Lower leg skin (tissue), 3 donors: ENCODE measurements around the gene EPC2.

Experiments
- POLR2A ChIP-seq, 2 donors: fragments of 450-650 bp; IDR thresholded peaks; one replicate each; pipeline ENCODE4 v1.6.1; 2016 to 2017; ENCODE audit warnings: antibody characterized with exemption in 2 of 2, mild to moderate bottlenecking in 1 of 2, moderate library complexity in 1 of 2
- TF ChIP-seq, protein P1 (sequence below), 3 donors: fragments of 450-650 bp; IDR thresholded peaks; one replicate each; pipeline ENCODE4 v1.5.1; 2016; ENCODE audit warnings: antibody characterized with exemption in 3 of 3, mild to moderate bottlenecking in 3 of 3, moderate library complexity in 2 of 3

DNA sequence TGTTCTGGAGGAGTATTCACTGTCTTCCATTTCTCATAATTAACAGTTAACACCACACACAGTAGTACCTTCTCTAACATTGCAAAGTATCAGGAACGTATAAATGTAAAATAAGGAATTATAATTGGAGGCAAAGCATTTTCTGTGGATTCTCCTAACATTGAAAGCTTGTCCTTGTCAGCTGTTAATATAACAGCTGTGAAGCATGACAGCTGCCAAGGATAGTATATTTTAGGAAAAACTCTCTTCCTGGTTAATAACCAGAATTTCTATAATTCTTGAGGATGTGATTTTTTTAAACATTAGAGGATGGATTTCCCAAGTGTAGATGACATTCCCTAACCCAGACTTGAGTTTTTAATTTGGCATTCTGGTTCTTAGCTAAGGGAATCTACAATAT, 110.3 kb downstream of the EPC2 start:
- TF ChIP-seq, protein P1, sequence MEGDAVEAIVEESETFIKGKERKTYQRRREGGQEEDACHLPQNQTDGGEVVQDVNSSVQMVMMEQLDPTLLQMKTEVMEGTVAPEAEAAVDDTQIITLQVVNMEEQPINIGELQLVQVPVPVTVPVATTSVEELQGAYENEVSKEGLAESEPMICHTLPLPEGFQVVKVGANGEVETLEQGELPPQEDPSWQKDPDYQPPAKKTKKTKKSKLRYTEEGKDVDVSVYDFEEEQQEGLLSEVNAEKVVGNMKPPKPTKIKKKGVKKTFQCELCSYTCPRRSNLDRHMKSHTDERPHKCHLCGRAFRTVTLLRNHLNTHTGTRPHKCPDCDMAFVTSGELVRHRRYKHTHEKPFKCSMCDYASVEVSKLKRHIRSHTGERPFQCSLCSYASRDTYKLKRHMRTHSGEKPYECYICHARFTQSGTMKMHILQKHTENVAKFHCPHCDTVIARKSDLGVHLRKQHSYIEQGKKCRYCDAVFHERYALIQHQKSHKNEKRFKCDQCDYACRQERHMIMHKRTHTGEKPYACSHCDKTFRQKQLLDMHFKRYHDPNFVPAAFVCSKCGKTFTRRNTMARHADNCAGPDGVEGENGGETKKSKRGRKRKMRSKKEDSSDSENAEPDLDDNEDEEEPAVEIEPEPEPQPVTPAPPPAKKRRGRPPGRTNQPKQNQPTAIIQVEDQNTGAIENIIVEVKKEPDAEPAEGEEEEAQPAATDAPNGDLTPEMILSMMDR (IDR thresholded peaks at IDR 0.05): no peak
- no peak for TF ChIP-seq POLR2A (IDR thresholded peaks at IDR 0.05)
